Osteocyte (in vitro differentiated cells): Measurements from ENCODE around the gene GPC2. TPM values are rescaled to one million over a fixed set of nuclear protein-coding genes. Genes with fewer than 3 reads are reported as not detected.

Experiments
- DNase-seq: peaks from one replicate; pipeline ENCODE4 v3.0.0; 2021; ENCODE audit warnings: mixed read lengths; ENCODE audit not compliant: unreplicated experiment; ENCODE audit errors: extremely low spot score
- H3K27ac Mint-ChIP-seq: one replicate; pipeline ENCODE4 v1.8.0; 2021; ENCODE audit warnings: mild to moderate bottlenecking, mixed read lengths; ENCODE audit not compliant: unreplicated experiment
- H3K27me3 Mint-ChIP-seq: one replicate; pipeline ENCODE4 v1.8.0; 2021; ENCODE audit warnings: mixed read lengths; ENCODE audit not compliant: unreplicated experiment
- H3K36me3 Mint-ChIP-seq: one replicate; pipeline ENCODE4 v1.8.0; 2021; ENCODE audit warnings: mixed read lengths; ENCODE audit not compliant: unreplicated experiment
- H3K4me1 Mint-ChIP-seq: one replicate; pipeline ENCODE4 v1.8.0; 2021; ENCODE audit warnings: mixed read lengths; ENCODE audit not compliant: unreplicated experiment
- H3K4me3 Mint-ChIP-seq: one replicate; pipeline ENCODE4 v1.8.0; 2021; ENCODE audit warnings: mild to moderate bottlenecking, moderate library complexity, mixed read lengths; ENCODE audit not compliant: unreplicated experiment
- H3K9me3 Mint-ChIP-seq: one replicate; pipeline ENCODE4 v1.8.0; 2021; ENCODE audit warnings: mixed read lengths; ENCODE audit not compliant: unreplicated experiment
- CTCF ChIP-seq: fragments of 200-600 bp; sonication (generic); IDR thresholded peaks from 2 replicates; pipeline ENCODE4 v1.5.0; 2021; ENCODE audit warnings: antibody characterized with exemption, mild to moderate bottlenecking, moderate library complexity
- total RNA-seq: library from RNA; stranded (reverse); gene quantifications from 2 replicates; pipeline ENCODE4 v1.2.1, GENCODE V29; 2021

Gene GPC2
- total RNA-seq, 1 donor from 2014 or later = 12.6 TPM

- Mint-ChIP-seq H3K9me3 (no peaks in the 10 kb centered on the region), H3K36me3 (no peaks in the 10 kb centered on the region), H3K4me1 (peaks cover 29% of the 10 kb centered on the region), H3K4me3 (no peak overlapping the region), H3K27me3 (no peaks in the 10 kb centered on the region), H3K27ac (no peak overlapping the region)
- no peak for TF ChIP-seq CTCF
- DNase-seq = no peak
These were observed 48.6 kb downstream of the GPC2 start for GRCh38 chr7:100128637-100128963.

DNA sequence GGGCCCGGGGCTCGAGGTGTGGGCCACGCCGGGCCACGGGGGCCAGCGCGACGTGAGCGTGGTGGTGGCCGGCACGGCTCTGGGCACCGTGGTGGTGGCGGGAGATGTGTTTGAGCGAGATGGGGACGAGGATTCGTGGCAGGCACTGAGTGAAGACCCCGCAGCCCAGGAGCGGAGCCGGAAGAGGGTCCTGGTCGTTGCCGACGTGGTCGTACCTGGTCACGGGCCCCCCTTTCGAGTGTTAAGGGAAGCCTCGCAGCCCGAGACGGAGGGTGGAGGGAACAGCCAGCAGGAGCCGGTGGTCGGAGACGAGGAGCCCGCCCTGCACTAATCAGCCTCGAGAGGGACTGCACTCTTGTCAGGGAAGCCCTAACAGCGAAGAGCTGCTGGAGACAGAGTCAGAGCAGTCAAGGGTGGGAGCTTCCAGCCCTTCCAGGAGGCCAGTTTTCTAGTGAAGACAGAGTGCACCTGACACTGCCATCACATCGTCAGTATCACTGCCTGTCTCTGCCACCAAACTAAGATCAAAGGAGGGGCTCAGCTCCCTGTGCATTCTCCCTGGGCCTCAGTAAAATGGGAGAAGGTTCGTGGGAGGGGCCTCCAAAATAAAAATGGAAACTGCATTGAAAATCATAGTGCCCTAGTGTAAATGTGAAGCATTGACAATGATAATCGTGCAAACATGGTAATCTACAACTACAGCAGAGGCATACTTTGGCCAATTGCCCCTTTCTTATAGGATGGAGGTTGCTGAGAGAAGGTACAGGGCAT lies 49.1 kb downstream of the GPC2 start:
- no peaks in the 10 kb centered on the region for H3K36me3 Mint-ChIP-seq
- peak overlapping the region; percentile 99 for H3K4me3 Mint-ChIP-seq
- H3K27me3 Mint-ChIP-seq = no peaks in the 10 kb centered on the region
- H3K4me1 Mint-ChIP-seq = peaks cover 29% of the 10 kb centered on the region
- H3K27ac Mint-ChIP-seq = peak overlapping the region; percentile 58
- no peaks in the 10 kb centered on the region for H3K9me3 Mint-ChIP-seq
- no peak for TF ChIP-seq CTCF
- no peak for DNase-seq

DNA sequence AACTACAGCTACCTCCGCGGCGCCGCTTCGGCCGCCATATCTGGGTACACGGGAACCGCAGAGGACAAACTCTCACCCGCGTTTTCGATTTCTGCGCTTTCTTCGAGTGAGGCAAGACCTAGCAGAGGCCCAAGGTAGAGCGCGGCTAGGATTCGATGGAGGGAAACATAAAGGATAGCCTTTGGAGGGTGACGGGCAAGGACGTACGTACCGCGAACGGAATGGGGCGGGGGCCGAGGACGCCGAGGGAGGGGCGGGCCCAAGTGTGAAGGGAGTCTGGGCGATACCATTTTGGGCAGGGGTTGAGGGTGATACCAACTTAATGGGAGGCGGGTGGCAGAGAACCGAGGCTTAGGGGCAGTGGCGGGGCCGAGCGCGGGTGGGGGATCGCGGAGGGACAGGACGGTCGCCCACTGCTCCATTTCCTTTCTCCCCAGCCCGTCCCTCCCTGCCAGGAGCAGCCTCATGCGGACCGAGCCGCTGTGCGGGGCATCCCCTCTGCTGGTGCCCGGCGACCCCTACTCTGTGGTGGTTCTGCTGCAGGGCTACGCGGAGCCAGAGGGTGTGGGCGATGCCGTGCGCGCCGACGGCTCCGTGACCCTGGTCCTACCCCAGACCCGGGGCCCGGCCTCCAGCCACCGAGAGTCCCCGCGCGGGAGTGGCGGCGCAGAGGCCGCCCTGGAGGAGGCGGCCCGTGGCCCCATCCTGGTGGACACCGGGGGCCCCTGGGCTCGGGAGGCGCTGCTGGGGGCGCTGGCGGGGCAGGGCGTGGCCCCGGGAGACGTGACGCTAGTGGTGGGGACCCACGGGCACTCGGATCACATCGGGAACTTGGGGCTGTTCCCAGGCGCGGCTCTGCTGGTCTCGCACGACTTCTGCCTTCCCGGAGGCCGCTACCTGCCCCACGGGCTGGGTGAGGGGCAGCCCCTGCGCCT lies 50.0 kb downstream of the GPC2 start, which contains the start of gene MBLAC1:
Gene MBLAC1, plus strand, starts transcription at position 37 of the 935 bp plus-strand sequence. Its CDS starts 429 bp downstream, at position 466.
- peak within 1 kb of the TSS; percentile 99 for H3K4me3 Mint-ChIP-seq
- peaks cover 23% of the 10 kb centered on the region for H3K4me1 Mint-ChIP-seq
- no peaks in the 10 kb centered on the region for H3K9me3 Mint-ChIP-seq
- H3K36me3 Mint-ChIP-seq = no peaks in the 10 kb centered on the region
- no peaks in the 10 kb centered on the region for H3K27me3 Mint-ChIP-seq
- TF ChIP-seq CTCF = no peak
- peak; percentile 95 for DNase-seq
- H3K27ac Mint-ChIP-seq = peak within 1 kb of the TSS; percentile 100

GRCh38 chr7:100126239-100126930 lies 50.8 kb downstream of the GPC2 start:
- H3K36me3 Mint-ChIP-seq = no peaks in the 10 kb centered on the region
- peak overlapping the region; percentile 99 for H3K4me3 Mint-ChIP-seq
- H3K9me3 Mint-ChIP-seq = no peaks in the 10 kb centered on the region
- no peak for TF ChIP-seq CTCF
- DNase-seq = no peak
- H3K4me1 Mint-ChIP-seq = peaks cover 21% of the 10 kb centered on the region
- no peaks in the 10 kb centered on the region for H3K27me3 Mint-ChIP-seq
- H3K27ac Mint-ChIP-seq = peak overlapping the region; percentile 100
